Sigmoid colon (tissue), 7 donors: ENCODE data around the gene COL28A1. TPM values are rescaled to one million over a fixed set of nuclear protein-coding genes. Genes with fewer than 3 reads are reported as not detected.

Experiments used
- DNase-seq: peaks from one replicate; pipeline ENCODE4 v3.0.0-alpha.2; 2019
- H3K27ac ChIP-seq, 4 donors: fragments of 200-600 bp; sonication (generic); one replicate each; pipeline ENCODE4 v1.5.1; 2016 to 2019; ENCODE audit warnings: mild to moderate bottlenecking in 1 of 4
- H3K27me3 ChIP-seq, 3 donors: fragments of 200-600 bp; sonication (generic); one replicate each; pipeline ENCODE4 v1.5.1; 2019; ENCODE audit warnings: mild to moderate bottlenecking in 1 of 3
- H3K36me3 ChIP-seq, 4 donors: fragments of 200-600 bp; sonication (generic); one replicate each; pipeline ENCODE4 v1.5.1; 2016 to 2019
- H3K4me1 ChIP-seq, 4 donors: fragments of 200-600 bp; sonication (generic); one replicate each; pipeline ENCODE4 v1.5.1; 2017 to 2019
- H3K4me3 ChIP-seq, 4 donors: fragments of 200-600 bp; sonication (generic); one replicate each; pipeline ENCODE4 v1.5.1; 2017 to 2019; ENCODE audit warnings: mild to moderate bottlenecking in 2 of 4, moderate library complexity in 1 of 4
- H3K9me3 ChIP-seq, 4 donors: fragments of 200-600 bp in 3 of 4; sonication (generic) in 3 of 4; one replicate each; pipeline versions ENCODE4 v1.5.1 to v1.6.1; 2013 to 2019
- EP300 ChIP-seq, 4 donors: sonication (generic); formaldehyde crosslinking; IDR thresholded peaks; one replicate each; pipeline ENCODE4 v1.6.1; 2017; ENCODE audit warnings: antibody characterized with exemption in 4 of 4
- POLR2A ChIP-seq, 2 donors: fragments of 450-650 bp; IDR thresholded peaks; one replicate each; pipeline ENCODE4 v1.6.1; 2016; ENCODE audit warnings: antibody characterized with exemption in 2 of 2, mild to moderate bottlenecking in 2 of 2, moderate library complexity in 2 of 2
- POLR2AphosphoS5 ChIP-seq, 4 donors: sonication (generic); formaldehyde crosslinking; IDR thresholded peaks; one replicate each; pipeline ENCODE4 v1.6.1; 2017; ENCODE audit warnings: antibody characterized with exemption in 4 of 4
- WGBS, 2 donors: extraction: QIAGEN DNeasy Blood & Tissue Kit; methylation state at CpG; one replicate each; pipeline ENCODE4 v1.1.7; 2013; 5-methylcytosine and 5-hydroxymethylcytosine counted together
- intact Hi-C: fragments of 100-400 bp; cut with DNase I; formaldehyde crosslinking; loops from one replicate; pipeline ENCODE4 v1.15.1; 2023
- polyA plus RNA-seq, 3 donors: library from polyadenylated mRNA; stranded (reverse); fragments of 200-250 nt; gene quantifications; one replicate each; pipeline ENCODE4 v1.2.3, GENCODE V29; 2013
- total RNA-seq, 4 donors: library from RNA; depleted of rRNA; stranded (reverse); fragments of >200 nt; gene quantifications; one replicate each; pipeline ENCODE4 v1.1.0, GENCODE V29; 2016
- TF ChIP-seq, protein P1 (sequence below), 4 experiments: fragments of 450-650 bp in 3 of 4; fragments of 200-600 bp in 1 of 4; IDR thresholded peaks; one replicate each; pipeline ENCODE4 v1.5.1; 2016 to 2019; ENCODE audit warnings: antibody characterized with exemption in 4 of 4, mild to moderate bottlenecking in 3 of 4, moderate library complexity in 2 of 4
- donor health status: healthy with polysubstance abuse.
- donor health status: Bipolar disorder and iron deficiency.
- donor health status: healthy.

Gene COL28A1
- total and polyA plus RNA-seq, 7 donors, result 0.60 to 25.5 (median 9.9) TPM

DNA sequence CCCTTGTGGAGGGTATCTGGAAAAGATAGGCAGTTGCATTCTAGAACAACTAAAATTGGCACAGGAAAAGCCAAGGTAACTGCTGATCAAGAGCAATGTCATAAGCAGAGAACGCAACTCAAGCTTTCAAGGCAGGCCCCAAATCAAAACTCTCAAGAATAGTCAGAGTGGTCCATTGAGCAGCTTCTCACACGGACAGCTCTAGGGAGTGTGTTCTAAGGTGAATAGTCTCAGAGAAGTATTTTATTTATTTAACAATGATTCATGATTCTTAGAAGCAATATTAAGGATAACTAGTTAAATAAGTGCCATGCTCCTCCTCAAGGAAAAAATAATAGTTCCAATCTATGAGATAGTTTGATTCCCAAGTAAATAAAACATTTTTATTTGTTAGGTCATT lies 83.0 kb downstream of the COL28A1 start:
- 90 to 95% methylated on average over 2 of the region's 2 CpGs for WGBS, 2 donors
- no peak for DNase-seq
- no peak overlapping the region for H3K4me3 ChIP-seq
- TF ChIP-seq, protein P1, sequence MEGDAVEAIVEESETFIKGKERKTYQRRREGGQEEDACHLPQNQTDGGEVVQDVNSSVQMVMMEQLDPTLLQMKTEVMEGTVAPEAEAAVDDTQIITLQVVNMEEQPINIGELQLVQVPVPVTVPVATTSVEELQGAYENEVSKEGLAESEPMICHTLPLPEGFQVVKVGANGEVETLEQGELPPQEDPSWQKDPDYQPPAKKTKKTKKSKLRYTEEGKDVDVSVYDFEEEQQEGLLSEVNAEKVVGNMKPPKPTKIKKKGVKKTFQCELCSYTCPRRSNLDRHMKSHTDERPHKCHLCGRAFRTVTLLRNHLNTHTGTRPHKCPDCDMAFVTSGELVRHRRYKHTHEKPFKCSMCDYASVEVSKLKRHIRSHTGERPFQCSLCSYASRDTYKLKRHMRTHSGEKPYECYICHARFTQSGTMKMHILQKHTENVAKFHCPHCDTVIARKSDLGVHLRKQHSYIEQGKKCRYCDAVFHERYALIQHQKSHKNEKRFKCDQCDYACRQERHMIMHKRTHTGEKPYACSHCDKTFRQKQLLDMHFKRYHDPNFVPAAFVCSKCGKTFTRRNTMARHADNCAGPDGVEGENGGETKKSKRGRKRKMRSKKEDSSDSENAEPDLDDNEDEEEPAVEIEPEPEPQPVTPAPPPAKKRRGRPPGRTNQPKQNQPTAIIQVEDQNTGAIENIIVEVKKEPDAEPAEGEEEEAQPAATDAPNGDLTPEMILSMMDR (IDR thresholded peaks at IDR 0.05), result no peak
- no peak for TF ChIP-seq EP300 (IDR thresholded peaks at IDR 0.05)
- no peak for TF ChIP-seq POLR2AphosphoS5 (IDR thresholded peaks at IDR 0.05)
- no peak for TF ChIP-seq POLR2A (IDR thresholded peaks at IDR 0.05)
- intact Hi-C loops, result no loop called here
- no peaks in the 10 kb centered on the region for H3K27me3 ChIP-seq
- H3K36me3 ChIP-seq, result no peaks in the 10 kb centered on the region
- H3K27ac ChIP-seq, result no peak overlapping the region
- no peaks in the 10 kb centered on the region for H3K4me1 ChIP-seq
- H3K9me3 ChIP-seq, result peaks cover 0 to 7% (median 1%) of the 10 kb centered on the region in 4 donors

DNA sequence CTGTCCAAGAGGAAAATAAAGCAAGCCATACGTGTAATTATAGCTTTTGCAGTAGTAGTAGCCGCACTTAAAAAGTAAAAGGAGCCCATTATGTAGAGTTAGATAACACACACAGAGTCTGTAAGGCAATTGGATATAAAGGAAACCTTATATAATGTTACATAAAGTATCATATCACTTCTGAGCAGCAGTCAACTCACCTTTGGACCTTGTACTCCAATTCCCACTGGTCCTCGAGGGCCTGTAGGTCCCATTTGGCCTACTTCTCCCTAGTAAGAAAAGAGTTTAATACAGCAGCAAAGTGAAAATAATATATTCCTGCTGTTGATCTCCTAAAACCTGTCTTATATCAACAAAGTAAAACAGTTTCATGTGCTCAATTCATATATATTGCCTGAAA lies 83.6 kb downstream of the COL28A1 start:
- Histone ChIP-seq H3K4me3 (no peak overlapping the region), H3K4me1 (no peaks in the 10 kb centered on the region), H3K27ac (no peak overlapping the region), H3K36me3 (no peaks in the 10 kb centered on the region), H3K27me3 (no peaks in the 10 kb centered on the region), H3K9me3 (peaks cover 0 to 7% (median 1%) of the 10 kb centered on the region in 4 donors)
- TF ChIP-seq POLR2AphosphoS5 (IDR thresholded peaks at IDR 0.05) (no peak), EP300 (IDR thresholded peaks at IDR 0.05) (no peak), POLR2A (IDR thresholded peaks at IDR 0.05) (no peak)
- TF ChIP-seq, protein P1 (IDR thresholded peaks at IDR 0.05), result no peak
- intact Hi-C loops, result no loop called here
- DNase-seq, result no peak
- WGBS, 2 donors, result 31 to 85% methylated on average over 3 of the region's 3 CpGs

DNA sequence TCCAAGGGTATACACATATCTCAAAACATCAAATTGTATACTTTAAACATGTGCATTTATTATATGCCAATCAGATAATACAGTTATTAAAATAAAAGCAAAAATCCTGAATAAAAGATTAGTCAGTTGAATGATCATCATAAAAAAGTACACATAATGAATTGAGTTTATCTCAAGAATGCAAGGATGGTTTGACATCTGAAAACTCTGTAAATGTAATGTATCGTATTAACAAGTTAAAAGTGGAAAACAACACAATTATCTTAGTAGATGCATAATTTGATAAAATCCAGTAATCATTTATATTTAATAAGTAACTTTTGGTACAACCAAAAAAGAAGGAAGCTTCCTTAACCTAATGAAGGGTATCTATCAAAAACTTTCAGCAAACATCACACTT lies 86.6 kb downstream of the COL28A1 start:
- Histone ChIP-seq H3K27me3 (no peaks in the 10 kb centered on the region), H3K9me3 (peaks cover 0 to 7% (median 1%) of the 10 kb centered on the region in 4 donors), H3K4me1 (no peaks in the 10 kb centered on the region), H3K36me3 (no peaks in the 10 kb centered on the region), H3K4me3 (no peak overlapping the region), H3K27ac (no peak overlapping the region)
- no peak for TF ChIP-seq POLR2AphosphoS5 (IDR thresholded peaks at IDR 0.05)
- no peak for TF ChIP-seq POLR2A (IDR thresholded peaks at IDR 0.05)
- no peak for TF ChIP-seq EP300 (IDR thresholded peaks at IDR 0.05)
- TF ChIP-seq, protein P1 (IDR thresholded peaks at IDR 0.05), result no peak
- DNase-seq, result no peak
- intact Hi-C loops, result no loop called here
- WGBS, 2 donors, result 94 to 97% methylated on average over 1 of the region's 1 CpG

DNA sequence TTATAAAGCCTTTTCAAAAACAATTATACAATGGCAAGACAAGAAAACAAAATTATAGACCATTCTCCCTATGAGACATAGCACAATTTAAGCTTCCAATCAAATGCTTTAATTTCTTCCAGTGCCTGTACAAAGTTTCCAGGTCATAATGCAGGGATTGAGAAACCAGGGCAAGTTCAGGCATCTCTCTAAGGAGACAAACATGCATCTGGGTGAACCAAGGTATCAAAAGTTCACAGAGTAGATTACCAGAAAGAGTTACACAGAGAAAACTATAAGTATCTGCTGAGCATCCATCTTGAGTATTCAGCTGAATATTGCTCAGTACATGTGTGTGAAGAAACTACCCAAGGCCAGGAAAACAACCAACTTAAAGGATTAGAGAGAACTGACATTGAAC lies 89.1 kb downstream of the COL28A1 start:
- Histone ChIP-seq H3K36me3 (no peaks in the 10 kb centered on the region), H3K9me3 (peaks cover 0 to 7% (median 1%) of the 10 kb centered on the region in 4 donors)
- no peak for DNase-seq

More for the DNA sequence above, 89.1 kb downstream of the COL28A1 start:
- Histone ChIP-seq H3K4me3 (no peak overlapping the region), H3K27me3 (no peaks in the 10 kb centered on the region), H3K4me1 (no peaks in the 10 kb centered on the region), H3K27ac (no peak overlapping the region)
- TF ChIP-seq POLR2AphosphoS5 (IDR thresholded peaks at IDR 0.05) (no peak), POLR2A (IDR thresholded peaks at IDR 0.05) (no peak), EP300 (IDR thresholded peaks at IDR 0.05) (no peak)
- TF ChIP-seq, protein P1 (IDR thresholded peaks at IDR 0.05), result no peak
- intact Hi-C loops, result no loop called here
